Mesenteric fat pad (tissue), 1 donor: ENCODE results near the gene ACTG1. TPM values are rescaled to one million over a fixed set of nuclear protein-coding genes. Genes with fewer than 3 reads are reported as not detected.

Experiments
- DNase-seq: peaks from one replicate; pipeline ENCODE4 v3.0.0-alpha.2; 2020; ENCODE audit warnings: low spot score
- long read RNA-seq: library from polyadenylated mRNA; unstranded; transcript quantifications from one replicate; pipeline ENCODE4 v2.0.0, GENCODE V29; 2020
- total RNA-seq: library from RNA; stranded (reverse); fragmentation: NEBNext Ultra II Directional; extraction: Animal tissue kit (Norgen Biotek cat#: 25700); gene quantifications from one replicate; pipeline ENCODE4 v1.2.1, GENCODE V29; 2021
- donor health status: DM: yes; HTN: yes; CAD: no.

Gene ACTG1
- 1,641 TPM for total RNA-seq
- long read RNA-seq, transcript ACTG1-210 (5 exons, 2,256 nt), result minor isoform, 43 of 3,199 reads
- long read RNA-seq, transcript ACTG1-212 (4 exons, 1,698 nt), result minor isoform, 42 of 3,199 reads
- long read RNA-seq, transcript ACTG1-206 (6 exons, 1,919 nt), result major isoform, 2,749 of 3,199 reads
- long read RNA-seq, transcript ACTG1-214 (7 exons, 1,720 nt), result minor isoform, 201 of 3,199 reads
- long read RNA-seq, partial matches to known transcripts, result 18 of 3,199 reads
- long read RNA-seq, other reads (novel, unspliced or antisense), result 78 of 3,199 reads

DNA sequence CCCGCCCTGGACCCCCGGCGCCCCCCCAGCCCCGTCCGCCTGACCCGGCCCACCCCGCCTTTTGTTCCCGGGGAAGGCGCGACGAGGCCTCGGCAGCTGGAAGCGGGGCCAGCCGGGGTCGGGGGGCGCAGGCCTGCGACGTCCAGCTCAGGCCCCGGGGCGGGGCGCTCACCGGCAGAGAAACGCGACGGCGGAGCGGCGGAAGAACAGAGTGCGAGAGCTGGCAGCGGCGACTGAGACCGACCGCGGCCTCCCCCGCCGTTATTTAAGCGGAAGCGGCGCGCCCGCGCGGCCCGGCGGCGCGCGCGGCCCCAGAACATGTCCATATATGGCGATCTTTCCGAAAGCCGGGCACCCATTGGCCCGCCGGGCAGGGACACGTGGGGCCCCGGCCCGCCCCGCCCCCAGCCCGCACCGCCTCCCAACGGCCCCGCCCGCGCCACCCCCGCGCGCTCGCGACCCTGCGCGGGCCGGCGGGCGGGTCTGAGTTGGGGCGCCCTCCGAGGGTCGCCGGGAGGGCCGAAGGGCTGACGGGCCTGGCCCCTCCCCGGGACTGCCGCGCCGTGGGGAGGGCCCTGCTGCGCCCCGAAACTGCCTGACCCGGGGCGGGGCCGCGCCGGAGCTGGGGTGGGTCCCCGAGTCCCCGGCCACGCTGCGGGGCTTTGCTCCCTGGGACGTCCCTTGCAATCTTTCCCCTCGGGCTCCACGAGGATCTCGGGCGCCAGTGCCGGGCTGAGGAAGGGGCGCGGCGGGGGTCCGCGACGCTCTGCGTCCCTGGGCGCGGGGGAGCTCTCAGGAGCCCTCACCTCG is at the start of gene ACTG1:
Gene ACTG1, minus strand, starts transcription at position 238 of the 810 bp plus-strand sequence. CDS start 445 bp downstream, outside the sequence.
- DNase-seq, result peak; percentile 99

DNA sequence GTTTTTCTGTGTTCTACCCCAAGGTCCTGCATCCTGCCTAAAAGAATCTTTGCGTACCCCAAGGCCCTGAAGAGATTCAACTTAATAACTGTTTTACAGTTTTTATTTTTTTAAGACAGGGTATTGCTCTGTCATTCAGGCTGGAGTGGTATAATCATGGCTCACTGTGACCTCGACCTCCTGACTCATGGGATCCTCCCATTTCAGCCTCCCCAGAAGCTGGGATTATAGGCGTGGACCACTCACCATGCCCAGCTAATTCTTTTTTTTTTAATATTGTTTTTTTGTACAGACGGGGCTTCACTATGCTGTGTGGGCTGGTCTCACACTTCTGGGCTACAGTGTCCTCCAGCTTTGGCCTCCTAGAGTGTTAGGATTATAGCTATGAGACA is 48.9 kb upstream of the ACTG1 start:
- DNase-seq, result no peak

DNA sequence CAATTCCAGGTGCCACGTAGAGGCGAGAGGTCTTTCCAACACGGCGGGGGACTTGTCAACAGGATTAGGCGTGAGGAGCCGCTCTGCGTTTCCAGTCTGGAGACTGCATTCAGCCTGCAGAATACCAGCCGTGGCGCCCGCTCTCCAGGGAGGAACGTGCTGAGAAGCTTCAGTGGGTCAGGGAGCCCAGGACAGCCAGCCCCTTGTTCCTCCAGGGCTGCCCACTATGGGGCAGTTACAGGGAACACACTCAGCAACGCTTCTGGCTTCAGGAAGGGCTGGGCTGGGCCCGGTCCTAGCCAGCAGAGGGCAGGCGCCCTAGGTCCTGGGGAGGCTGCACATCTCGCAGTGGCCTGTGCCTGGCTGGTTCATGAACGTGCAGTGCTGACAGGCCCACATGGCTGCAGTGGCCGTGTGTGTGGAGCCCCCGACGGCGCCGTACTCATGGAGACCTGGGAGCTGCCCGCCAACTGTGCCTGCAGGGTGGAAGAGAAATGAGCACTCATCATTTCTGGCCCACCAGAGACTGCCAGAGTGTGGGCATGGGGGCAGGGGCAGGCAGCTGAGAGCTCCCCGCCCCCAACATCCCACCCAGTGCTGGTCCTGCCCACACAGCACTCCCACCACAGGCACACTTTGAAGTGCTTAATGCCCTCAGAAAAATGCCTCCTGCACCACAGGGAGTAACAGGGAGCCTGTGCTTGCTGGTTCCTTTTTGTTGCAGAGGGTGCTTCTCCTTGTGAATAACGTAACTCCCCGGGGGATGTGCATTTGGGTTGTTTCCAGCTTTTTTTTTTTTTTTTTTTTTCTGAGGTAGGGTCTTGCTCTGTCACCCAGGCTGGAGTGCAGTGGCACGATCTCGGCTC is 46.6 kb upstream of the ACTG1 start:
- DNase-seq, result no peak

GRCh38 chr17:81558115-81558468 is 45.5 kb upstream of the ACTG1 start:
- DNase-seq, result no peak

- DNase-seq, result no peak
Measured at GRCh38 chr17:81557276-81558114, 44.9 kb upstream of the ACTG1 start.

GRCh38 chr17:81556863-81557262 is 44.3 kb upstream of the ACTG1 start:
- no peak for DNase-seq

GRCh38 chr17:81556175-81556691 is 43.6 kb upstream of the ACTG1 start:
- DNase-seq, result no peak

- no peak for DNase-seq
Measured at GRCh38 chr17:81553616-81554181, 41.1 kb upstream of the ACTG1 start.

GRCh38 chr17:81553018-81553615 is 40.5 kb upstream of the ACTG1 start:
- DNase-seq, result no peak

- peak; percentile 95 for DNase-seq
Measured at GRCh38 chr17:81552244-81553017, 39.8 kb upstream of the ACTG1 start, which contains the start of gene FAAP100. TSS of gene FAAP100 (minus strand) at chr17:81552353. CDS start at chr17:81552330, 23 bp downstream.

DNA sequence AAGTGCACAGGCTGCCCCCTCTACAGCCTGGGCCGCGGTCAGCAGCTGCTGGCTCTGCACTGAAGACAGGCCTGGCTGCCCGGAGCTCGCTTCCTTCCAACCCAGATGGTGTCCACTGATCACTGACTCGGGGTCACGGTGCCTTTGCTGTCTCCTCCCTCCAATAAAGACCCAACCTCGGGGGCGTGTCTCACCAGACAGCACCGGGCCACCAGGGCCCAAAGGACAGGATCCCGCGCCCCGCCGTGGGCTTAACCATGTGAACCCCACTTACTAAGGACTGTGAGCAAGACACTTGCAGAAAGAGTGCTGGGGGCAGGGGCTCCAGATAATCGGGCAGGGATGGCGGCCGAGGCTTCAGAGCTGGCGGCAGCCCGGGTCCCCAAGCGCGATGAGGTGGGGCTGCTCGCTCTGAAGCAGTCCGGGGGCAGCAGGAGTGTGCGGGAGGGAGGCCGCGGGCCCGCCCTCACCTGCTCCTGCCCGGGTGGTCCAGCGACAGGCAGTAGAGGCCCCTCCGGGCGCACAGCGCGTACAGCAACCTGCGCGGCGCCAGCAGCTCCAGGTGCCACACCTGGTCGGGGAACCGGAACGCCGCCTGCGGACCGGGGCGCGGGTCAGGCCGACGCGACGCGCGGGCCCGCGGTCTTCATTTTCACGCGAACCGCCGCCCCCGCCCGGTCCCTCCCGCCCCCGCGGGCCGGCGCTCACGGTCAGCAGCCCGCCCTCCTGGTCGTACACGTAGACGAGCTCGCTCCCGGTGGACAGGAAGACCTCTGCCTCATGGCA is 39.1 kb upstream of the ACTG1 start:
- no peak for DNase-seq

GRCh38 chr17:81550830-81551457 is 38.3 kb upstream of the ACTG1 start:
- no peak for DNase-seq

DNA sequence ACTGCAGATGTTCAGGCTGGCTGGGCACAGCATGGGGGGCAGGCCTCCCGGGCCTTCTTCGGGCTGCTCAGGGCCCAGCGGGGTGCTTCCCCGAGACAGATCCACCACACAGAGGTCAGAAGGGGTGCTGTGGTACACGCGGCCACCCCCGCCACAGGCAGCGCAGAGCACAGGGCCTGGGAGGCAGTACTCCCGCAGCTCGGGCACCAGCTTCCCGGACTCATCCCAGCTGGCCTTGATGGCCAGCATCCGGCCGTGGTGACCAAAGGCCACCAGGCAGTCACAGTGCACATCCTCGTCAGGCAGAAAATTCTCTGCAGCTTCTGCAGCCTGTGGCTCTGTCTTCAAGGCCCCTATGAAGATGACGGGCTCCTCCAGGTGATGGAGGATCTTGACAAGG is 37.7 kb upstream of the ACTG1 start:
- DNase-seq, result no peak

- no peak for DNase-seq
Measured at GRCh38 chr17:81549826-81550225, 37.2 kb upstream of the ACTG1 start.

GRCh38 chr17:81549031-81549557 is 36.5 kb upstream of the ACTG1 start:
- DNase-seq, result no peak

DNA sequence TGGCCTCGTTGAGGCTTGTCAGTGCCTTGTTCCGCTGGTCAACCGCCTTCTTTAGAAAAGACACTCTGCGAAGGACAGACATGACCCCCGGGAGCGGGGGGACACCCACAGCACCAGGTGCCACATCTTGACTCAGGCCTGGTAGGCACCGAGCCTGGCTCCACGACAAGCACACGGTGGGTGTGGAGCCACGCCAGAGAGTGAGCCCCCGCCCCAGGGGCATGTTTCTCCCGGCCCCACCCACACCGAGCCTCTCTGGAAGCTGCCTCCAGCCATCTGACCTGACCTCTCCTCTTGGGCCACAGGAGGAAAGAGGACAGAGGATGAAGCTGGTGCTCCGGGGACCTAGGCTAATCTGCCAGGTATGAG is 35.0 kb upstream of the ACTG1 start:
- no peak for DNase-seq

- no peak for DNase-seq
Measured at GRCh38 chr17:81546906-81547613, 34.5 kb upstream of the ACTG1 start.
